Osteoblast (primary cell): ENCODE data around the gene CTBP2. TPM values are rescaled to one million over a fixed set of nuclear protein-coding genes. Genes with fewer than 3 reads are reported as not detected.

Experiments
- DNase-seq: peaks from one replicate; pipeline ENCODE4 v3.0.0; 2011; ENCODE audit warnings: low spot score, mixed read lengths; ENCODE audit not compliant: insufficient read length; ENCODE audit errors: missing footprints
- H2AFZ ChIP-seq: 2 replicates; pipeline ENCODE4 v1.6.0; 2011; ENCODE audit warnings: mild to moderate bottlenecking, low read length
- H3K27ac ChIP-seq: 2 replicates; pipeline ENCODE4 v1.5.1; 2011; ENCODE audit warnings: mild to moderate bottlenecking, low read depth, low read length, moderate library complexity
- H3K27me3 ChIP-seq: 2 replicates; pipeline ENCODE4 v1.6.0; 2012; ENCODE audit warnings: mild to moderate bottlenecking, control low read depth, inconsistent platforms, low read length, moderate library complexity; ENCODE audit not compliant: insufficient read depth
- H3K36me3 ChIP-seq: 2 replicates; pipeline ENCODE4 v1.5.1; 2011; ENCODE audit warnings: mild to moderate bottlenecking, low read length, control low read depth, moderate library complexity; ENCODE audit not compliant: insufficient read depth
- H3K4me1 ChIP-seq: 2 replicates; pipeline ENCODE4 v1.5.1; 2011; ENCODE audit warnings: mild to moderate bottlenecking, low read length, control low read depth, moderate library complexity; ENCODE audit not compliant: insufficient read depth
- H3K4me2 ChIP-seq: 2 replicates; pipeline ENCODE4 v1.6.0; 2011; ENCODE audit warnings: mild to moderate bottlenecking, low read length; ENCODE audit not compliant: insufficient read depth
- H3K4me3 ChIP-seq: fragments of 200-600 bp; sonication (generic); 3 replicates; pipeline ENCODE4 v1.5.1; 2012; ENCODE audit warnings: mild to moderate bottlenecking, low read length, inconsistent platforms; ENCODE audit not compliant: insufficient read depth
- H3K79me2 ChIP-seq: 2 replicates; pipeline ENCODE4 v1.6.0; 2012; ENCODE audit warnings: mild to moderate bottlenecking, low read length, control low read depth, inconsistent platforms; ENCODE audit not compliant: insufficient read depth
- H3K9me3 ChIP-seq: 2 replicates; pipeline ENCODE4 v1.5.1; 2011; ENCODE audit warnings: low read depth, low read length, control low read depth
- H4K20me1 ChIP-seq: 2 replicates; pipeline ENCODE4 v1.6.0; 2012; ENCODE audit warnings: mild to moderate bottlenecking, low read length, control low read depth; ENCODE audit not compliant: insufficient read depth
- CTCF ChIP-seq: IDR thresholded peaks from 2 replicates; pipeline ENCODE4 v1.5.1; 2011; ENCODE audit warnings: mild to moderate bottlenecking, low read depth, low read length, moderate library complexity; ENCODE audit errors: extremely low read depth
- total RNA-seq: library from RNA; depleted of rRNA; stranded (reverse); fragments of >200 nt; gene quantifications from 2 replicates; pipeline ENCODE4 v1.2.3, GENCODE V29; 2012

Gene CTBP2
- total RNA-seq, 1 donor, result 65.9 TPM

GRCh38 chr10:125157505-125157904 is 2.9 kb downstream of the CTBP2 start:
- H4K20me1 ChIP-seq, result peaks cover 22% of the 10 kb centered on the region
- DNase-seq, result peak; percentile 66
- peaks cover 48% of the 10 kb centered on the region for H3K4me1 ChIP-seq

GRCh38 chr10:125156739-125157480 is 3.5 kb downstream of the CTBP2 start:
- H3K27me3 ChIP-seq, result no peaks in the 10 kb centered on the region
- no peak for DNase-seq
- H3K36me3 ChIP-seq, result no peaks in the 10 kb centered on the region
- H3K79me2 ChIP-seq, result peaks cover 71% of the 10 kb centered on the region
- peaks cover 22% of the 10 kb centered on the region for H4K20me1 ChIP-seq
- H2AFZ ChIP-seq, result no peak overlapping the region
- peak overlapping the region; percentile 62 for H3K27ac ChIP-seq
- no peak overlapping the region for H3K4me3 ChIP-seq
- peaks cover 49% of the 10 kb centered on the region for H3K4me1 ChIP-seq
- no peaks in the 10 kb centered on the region for H3K9me3 ChIP-seq
- peak overlapping the region; percentile 93 for H3K4me2 ChIP-seq
- no peak for TF ChIP-seq CTCF

More at GRCh38 chr10:125157505-125157904, 2.9 kb downstream of the CTBP2 start:
- peaks cover 65% of the 10 kb centered on the region for H3K79me2 ChIP-seq
- peak overlapping the region; percentile 93 for H3K4me2 ChIP-seq
- H3K4me3 ChIP-seq, result peak overlapping the region; percentile 85
- H3K9me3 ChIP-seq, result no peaks in the 10 kb centered on the region
- no peak overlapping the region for H2AFZ ChIP-seq
- no peaks in the 10 kb centered on the region for H3K36me3 ChIP-seq
- peak overlapping the region; percentile 62 for H3K27ac ChIP-seq
- no peaks in the 10 kb centered on the region for H3K27me3 ChIP-seq
- TF ChIP-seq CTCF, result no peak

- peaks cover 46% of the 10 kb centered on the region for H3K4me1 ChIP-seq
- no peak overlapping the region for H2AFZ ChIP-seq
- no peak for TF ChIP-seq CTCF
- peaks cover 1% of the 10 kb centered on the region for H3K36me3 ChIP-seq
- DNase-seq, result no peak
- H4K20me1 ChIP-seq, result peaks cover 22% of the 10 kb centered on the region
- H3K9me3 ChIP-seq, result no peaks in the 10 kb centered on the region
- H3K79me2 ChIP-seq, result peaks cover 78% of the 10 kb centered on the region
- peak overlapping the region; percentile 51 for H3K27ac ChIP-seq
- no peak overlapping the region for H3K4me3 ChIP-seq
- H3K4me2 ChIP-seq, result no peak overlapping the region
- H3K27me3 ChIP-seq, result no peaks in the 10 kb centered on the region
These were observed 4.2 kb downstream of the CTBP2 start for GRCh38 chr10:125156196-125156595.

- Histone ChIP-seq H2AFZ (no peak overlapping the region), H3K27ac (peak overlapping the region; percentile 38), H3K79me2 (peaks cover 89% of the 10 kb centered on the region), H3K4me1 (peaks cover 46% of the 10 kb centered on the region), H3K36me3 (peaks cover 4% of the 10 kb centered on the region), H3K4me3 (no peak overlapping the region), H3K4me2 (peak overlapping the region; percentile 37), H3K9me3 (no peaks in the 10 kb centered on the region), H3K27me3 (no peaks in the 10 kb centered on the region), H4K20me1 (peaks cover 26% of the 10 kb centered on the region)
- TF ChIP-seq CTCF, result no peak
- peak; percentile 27 for DNase-seq
These were observed 5.3 kb downstream of the CTBP2 start for GRCh38 chr10:125155101-125155500.
